OCI-LY7 (cell line): ENCODE measurements around the gene POLL. TPM values are rescaled to one million over a fixed set of nuclear protein-coding genes. Genes with fewer than 3 reads are reported as not detected.

Source experiments
- BruUV-seq: library from RNA; stranded (reverse); fragments of 400-500 nt; replicated peaks from 2 replicates; lab custom pipeline; 2021; lab: Mats Ljungman, UMichigan
- CTCF ChIA-PET: fragments of 300-600 bp; sonication (Branson Sonifier 250); formaldehyde crosslinking; loops from one replicate; lab custom pipeline; 2022; ENCODE audit warnings: antibody characterized with exemption; ENCODE audit not compliant: unreplicated experiment; lab: Charles Lee
- POLR2A ChIA-PET: fragments of 300-600 bp; sonication (Branson Sonifier 250); formaldehyde crosslinking; loops from one replicate; lab custom pipeline; 2022; ENCODE audit warnings: antibody characterized with exemption; lab: Charles Lee
- DNase-seq: peaks from one replicate; pipeline ENCODE4 v3.0.0-alpha.2; 2015; ENCODE audit warnings: low spot score
- H2AFZ ChIP-seq: fragments of 200-600 bp; sonication (generic), shearing (Covaris generic); 2 replicates; pipeline ENCODE4 v1.6.1; 2014; ENCODE audit warnings: mild to moderate bottlenecking, antibody characterized with exemption, low read length, moderate library complexity
- H3K27ac ChIP-seq: fragments of 200-600 bp; sonication (generic); 2 replicates; pipeline ENCODE4 v1.5.1; 2014; ENCODE audit warnings: mixed run types, low read depth, mild to moderate bottlenecking, moderate library complexity, low read length, inconsistent platforms; ENCODE audit not compliant: poor library complexity, severe bottlenecking
- H3K36me3 ChIP-seq: fragments of 200-600 bp; sonication (generic); 2 replicates; pipeline ENCODE4 v1.6.1; 2014; ENCODE audit warnings: mild to moderate bottlenecking, antibody characterized with exemption, low read length, moderate library complexity, mixed read lengths; ENCODE audit not compliant: insufficient read depth
- H3K4me1 ChIP-seq: fragments of 200-600 bp; sonication (generic); 2 replicates; pipeline ENCODE4 v1.5.1; 2014; ENCODE audit warnings: mild to moderate bottlenecking, low read length; ENCODE audit not compliant: insufficient read depth, poor library complexity, severe bottlenecking
- H3K4me2 ChIP-seq: fragments of 200-600 bp; sonication (generic); 2 replicates; pipeline ENCODE4 v1.6.1; 2014; ENCODE audit warnings: mild to moderate bottlenecking, low read length
- H3K4me3 ChIP-seq: fragments of 200-600 bp; sonication (generic); 2 replicates; pipeline ENCODE4 v1.5.1; 2014; ENCODE audit warnings: mild to moderate bottlenecking, low read depth, low read length; ENCODE audit not compliant: poor library complexity, severe bottlenecking
- H3K79me2 ChIP-seq: fragments of 200-600 bp; sonication (generic); 2 replicates; pipeline ENCODE4 v1.6.1; 2016; ENCODE audit warnings: low read depth, mild to moderate bottlenecking, low read length, moderate library complexity, mixed read lengths; ENCODE audit not compliant: insufficient read depth
- H3K9me2 ChIP-seq: fragments of 200-600 bp; sonication (generic); 2 replicates; pipeline ENCODE4 v1.6.1; 2016; ENCODE audit warnings: mild to moderate bottlenecking, low read length, mixed read lengths; ENCODE audit not compliant: insufficient read depth
- H3K9me3 ChIP-seq: fragments of 200-600 bp; sonication (generic); 2 replicates; pipeline ENCODE4 v1.6.1; 2014; ENCODE audit warnings: mild to moderate bottlenecking, mixed run types, low read length, mixed read lengths
- H4K20me1 ChIP-seq: fragments of 200-600 bp; sonication (generic); 2 replicates; pipeline ENCODE4 v1.6.1; 2014; ENCODE audit warnings: mild to moderate bottlenecking, antibody characterized with exemption, low read length, moderate library complexity, mixed read lengths; ENCODE audit not compliant: insufficient read depth
- EZH2phosphoT487 ChIP-seq: fragments of 200-600 bp; sonication (generic); IDR thresholded peaks from 2 replicates; pipeline ENCODE4 v1.6.1; 2018; ENCODE audit warnings: low read depth, borderline replicate concordance, mild to moderate bottlenecking, mixed run types, antibody characterized with exemption, low read length, moderate library complexity, mixed read lengths
- intact Hi-C: fragments of 100-400 bp; cut with micrococcal nuclease; formaldehyde crosslinking; loops from one replicate; pipeline ENCODE4 v1.10.0; 2022; ENCODE audit not compliant: unreplicated experiment
- total RNA-seq, 2 experiments: library from RNA; depleted of rRNA in 1 of 2; stranded (reverse); fragments of >200 nt in 1 of 2; shearing (Covaris generic) in 1 of 2; gene quantifications; 2 replicates each; pipeline ENCODE4 v1.2.3, GENCODE V29; 2014 to 2022
- TF ChIP-seq, protein P1 (sequence below): fragments of 200-600 bp; sonication (generic); conservative IDR thresholded peaks from 2 replicates; pipeline ENCODE4 v1.5.1; 2014; ENCODE audit warnings: mild to moderate bottlenecking, antibody characterized with exemption, low read length, moderate library complexity, mixed read lengths

The POLL gene
- total RNA-seq, 2 experiments from 2014 or later, result 22.0 to 34.0 TPM

- DNase-seq, result no peak
- no peaks in the 10 kb centered on the region for H3K79me2 ChIP-seq
- intact Hi-C loops, result no loop called here
- H3K4me3 ChIP-seq, result no peak overlapping the region
- no peaks in the 10 kb centered on the region for H4K20me1 ChIP-seq
- H3K9me3 ChIP-seq, result no peaks in the 10 kb centered on the region
- ChIA-PET CTCF (interaction anchor here (1.0 kb wide), 1 partner anchor 345 kb away, joined by 3 read pairs; no protein-coding TSS in a partner anchor), POLR2A (no interaction called here)
- no TSS peak for BruUV-seq
- no peaks in the 10 kb centered on the region for H3K4me1 ChIP-seq
- H3K27ac ChIP-seq, result no peak overlapping the region
- no peak overlapping the region for H2AFZ ChIP-seq
- no peaks in the 10 kb centered on the region for H3K9me2 ChIP-seq
- no peaks in the 10 kb centered on the region for H3K36me3 ChIP-seq
- H3K4me2 ChIP-seq, result no peak overlapping the region
- TF ChIP-seq EZH2phosphoT487, result no peak
- TF ChIP-seq, protein P1, sequence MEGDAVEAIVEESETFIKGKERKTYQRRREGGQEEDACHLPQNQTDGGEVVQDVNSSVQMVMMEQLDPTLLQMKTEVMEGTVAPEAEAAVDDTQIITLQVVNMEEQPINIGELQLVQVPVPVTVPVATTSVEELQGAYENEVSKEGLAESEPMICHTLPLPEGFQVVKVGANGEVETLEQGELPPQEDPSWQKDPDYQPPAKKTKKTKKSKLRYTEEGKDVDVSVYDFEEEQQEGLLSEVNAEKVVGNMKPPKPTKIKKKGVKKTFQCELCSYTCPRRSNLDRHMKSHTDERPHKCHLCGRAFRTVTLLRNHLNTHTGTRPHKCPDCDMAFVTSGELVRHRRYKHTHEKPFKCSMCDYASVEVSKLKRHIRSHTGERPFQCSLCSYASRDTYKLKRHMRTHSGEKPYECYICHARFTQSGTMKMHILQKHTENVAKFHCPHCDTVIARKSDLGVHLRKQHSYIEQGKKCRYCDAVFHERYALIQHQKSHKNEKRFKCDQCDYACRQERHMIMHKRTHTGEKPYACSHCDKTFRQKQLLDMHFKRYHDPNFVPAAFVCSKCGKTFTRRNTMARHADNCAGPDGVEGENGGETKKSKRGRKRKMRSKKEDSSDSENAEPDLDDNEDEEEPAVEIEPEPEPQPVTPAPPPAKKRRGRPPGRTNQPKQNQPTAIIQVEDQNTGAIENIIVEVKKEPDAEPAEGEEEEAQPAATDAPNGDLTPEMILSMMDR, result no peak
Observed at GRCh38 chr10:101558671-101559595, 29.1 kb downstream of the POLL start.

DNA sequence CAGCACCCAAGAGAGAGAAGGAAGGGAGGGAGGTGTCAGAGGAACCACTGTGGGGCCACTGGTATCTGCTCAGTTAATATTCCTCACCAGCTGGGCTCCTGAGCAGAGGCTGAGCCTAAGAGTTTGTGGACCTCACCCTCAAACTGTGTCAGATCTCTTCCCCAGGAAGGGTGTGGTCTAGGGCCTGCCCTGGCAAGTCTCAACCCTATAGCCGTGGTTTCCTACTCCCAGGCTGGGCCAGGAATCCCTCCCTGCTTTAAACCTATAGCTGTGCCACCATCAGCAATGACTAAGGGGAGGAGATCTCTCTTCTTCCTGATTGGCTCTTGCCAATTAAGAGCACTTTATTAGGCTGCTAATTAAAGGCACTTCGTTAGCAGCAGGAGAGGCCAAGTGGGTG is 29.9 kb downstream of the POLL start:
- Histone ChIP-seq H3K9me2 (no peaks in the 10 kb centered on the region), H3K4me1 (no peaks in the 10 kb centered on the region), H3K9me3 (no peaks in the 10 kb centered on the region), H3K4me2 (no peak overlapping the region), H4K20me1 (no peaks in the 10 kb centered on the region), H2AFZ (no peak overlapping the region), H3K27ac (no peak overlapping the region), H3K79me2 (no peaks in the 10 kb centered on the region), H3K36me3 (no peaks in the 10 kb centered on the region), H3K4me3 (no peak overlapping the region)
- CTCF ChIA-PET, result no interaction called here
- BruUV-seq, result no TSS peak
- intact Hi-C loops, result no loop called here
- TF ChIP-seq, protein P1, result no peak
- no peak for DNase-seq
- POLR2A ChIA-PET, result no interaction called here

DNA sequence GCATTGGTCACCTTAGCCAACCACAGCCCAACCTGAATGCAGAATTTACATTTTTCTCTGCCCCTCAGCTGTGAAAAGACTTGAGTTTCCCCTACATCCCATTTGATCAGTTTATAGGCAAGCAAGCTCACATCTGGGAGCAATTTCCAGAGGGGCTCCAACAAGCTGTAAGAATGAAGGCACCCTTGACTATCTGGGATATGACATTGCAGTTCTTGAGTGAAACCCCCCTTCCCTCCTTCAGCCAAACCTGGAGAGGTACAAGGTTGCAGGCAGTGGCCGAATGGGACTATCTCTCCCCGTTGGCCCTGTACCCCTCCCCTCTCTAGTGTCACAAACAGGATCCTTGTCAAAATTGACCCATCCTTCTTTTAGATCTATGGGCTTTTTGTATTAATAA is 30.5 kb downstream of the POLL start:
- Histone ChIP-seq H3K27ac (no peak overlapping the region), H3K9me2 (no peaks in the 10 kb centered on the region), H2AFZ (no peak overlapping the region), H4K20me1 (no peaks in the 10 kb centered on the region), H3K4me2 (no peak overlapping the region), H3K79me2 (no peaks in the 10 kb centered on the region), H3K36me3 (no peaks in the 10 kb centered on the region), H3K9me3 (no peaks in the 10 kb centered on the region), H3K4me1 (no peaks in the 10 kb centered on the region), H3K4me3 (no peak overlapping the region)
- ChIA-PET CTCF (no interaction called here), POLR2A (no interaction called here)
- intact Hi-C loops, result no loop called here
- TF ChIP-seq, protein P1, result no peak
- TF ChIP-seq EZH2phosphoT487, result no peak
- no peak for DNase-seq
- BruUV-seq, result no TSS peak
